HG03558 (cell line): ENCODE measurements around the gene PSMD14.

Experiments
- ATAC-seq: cut with Tn5 transposase; IDR thresholded peaks from one replicate; pipeline ENCODE4 v1.9.1; 2021; ENCODE audit warnings: moderate number of reproducible peaks; ENCODE audit not compliant: unreplicated experiment; ENCODE audit errors: extremely low read depth

PSMD14 gene

GRCh38 chr2:161434118-161434517, 125.9 kb downstream of the PSMD14 start:
- no peak for ATAC-seq

DNA sequence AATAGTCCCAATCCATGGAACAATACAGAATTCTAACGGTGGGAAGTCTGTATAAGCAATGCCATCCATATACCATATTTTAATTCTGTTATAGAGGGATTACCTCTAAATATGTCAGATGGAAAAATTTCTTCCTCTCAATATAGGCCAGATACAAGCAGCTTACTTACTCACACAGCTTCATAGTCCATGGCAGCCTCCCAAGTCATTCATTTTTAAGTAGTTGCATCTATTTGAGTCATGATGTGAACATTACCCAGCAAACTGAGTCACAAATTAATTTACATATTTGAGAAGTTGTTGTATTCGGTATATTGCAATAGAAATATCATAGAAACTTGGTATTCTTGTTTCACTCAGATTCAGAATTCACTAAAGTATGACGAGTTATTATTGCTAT, 128.2 kb downstream of the PSMD14 start:
- ATAC-seq = no peak

DNA sequence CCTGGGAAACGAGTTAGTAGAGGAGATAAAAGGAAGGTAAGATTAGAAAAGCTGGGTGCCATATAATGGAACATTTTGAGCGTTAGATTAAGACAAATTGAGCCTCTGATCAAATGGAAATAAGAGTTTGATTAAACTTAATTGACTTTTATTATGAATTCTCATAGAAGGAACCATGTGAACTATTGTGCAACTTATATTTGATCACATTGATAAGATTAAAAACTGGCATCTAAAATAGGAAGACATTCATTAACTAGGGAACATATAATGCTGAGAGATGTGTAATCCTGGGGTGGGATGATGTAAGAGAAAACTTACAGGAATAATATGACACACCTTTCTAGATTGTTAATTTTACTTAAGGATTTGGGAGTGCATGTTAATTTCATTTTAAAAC, 130.4 kb downstream of the PSMD14 start:
- ATAC-seq = no peak

DNA sequence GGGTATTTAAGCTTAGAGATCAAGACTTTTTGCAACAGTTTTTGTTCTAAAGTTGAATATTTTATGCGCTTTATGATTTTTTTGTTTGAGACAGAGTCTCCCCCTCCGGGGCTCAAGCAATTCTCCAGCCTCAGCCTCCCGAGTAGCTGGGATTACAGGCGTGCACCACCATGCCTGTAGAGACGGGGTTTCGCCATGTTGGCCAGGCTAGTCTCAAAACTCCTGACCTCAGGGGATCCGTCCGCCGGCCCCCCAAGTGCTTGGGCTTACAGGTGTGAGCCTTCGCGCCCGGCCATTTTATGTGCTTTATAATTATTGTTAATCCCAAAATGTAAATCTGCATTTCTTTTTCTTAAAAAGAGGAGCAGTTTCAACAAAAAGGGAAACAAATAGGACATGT, 136.9 kb downstream of the PSMD14 start:
- ATAC-seq = no peak

GRCh38 chr2:161448431-161448830, 140.2 kb downstream of the PSMD14 start:
- no peak for ATAC-seq
